A673 (cell line): Measurements from ENCODE around the gene HDAC4. TPM values are rescaled to one million over a fixed set of nuclear protein-coding genes. Genes with fewer than 3 reads are reported as not detected.

Source experiments
- BruUV-seq: library from RNA; stranded (reverse); fragments of 400-500 nt; replicated peaks from 2 replicates; lab custom pipeline; 2021; lab: Mats Ljungman, UMichigan
- CTCF ChIA-PET: fragments of 300-600 bp; sonication (Branson Sonifier 250); formaldehyde crosslinking; loops from one replicate; lab custom pipeline; 2022; ENCODE audit warnings: antibody characterized with exemption; lab: Charles Lee
- POLR2A ChIA-PET: fragments of 300-600 bp; sonication (Branson Sonifier 250); formaldehyde crosslinking; loops from one replicate; lab custom pipeline; 2022; ENCODE audit warnings: antibody characterized with exemption; ENCODE audit not compliant: low non-redundant PET; lab: Charles Lee
- DNase-seq: peaks from one replicate; pipeline ENCODE4 v3.0.0-alpha.2; 2015; ENCODE audit warnings: low spot score
- H3K27ac ChIP-seq: fragments of 200-600 bp; sonication (generic); 2 replicates; pipeline ENCODE4 v1.5.1; 2016; ENCODE audit warnings: mixed run types, low read depth, mild to moderate bottlenecking, mixed read lengths, antibody characterized with exemption, low read length; ENCODE audit not compliant: poor library complexity, severe bottlenecking
- H3K27me3 ChIP-seq: fragments of 200-600 bp; sonication (generic); replicated peaks from 2 replicates; pipeline ENCODE4 v1.6.1; 2017; ENCODE audit warnings: mixed run types, low read depth, mild to moderate bottlenecking, mixed read lengths, antibody characterized with exemption, low read length; ENCODE audit not compliant: insufficient read depth, poor library complexity
- H3K36me3 ChIP-seq: fragments of 200-600 bp; sonication (generic); 2 replicates; pipeline ENCODE4 v1.6.1; 2016; ENCODE audit warnings: mixed run types, mild to moderate bottlenecking, mixed read lengths, antibody characterized with exemption, low read length; ENCODE audit not compliant: insufficient read depth, poor library complexity, severe bottlenecking
- H3K4me1 ChIP-seq: fragments of 200-600 bp; sonication (generic); 2 replicates; pipeline ENCODE4 v1.6.1; 2017; ENCODE audit warnings: mixed run types, mild to moderate bottlenecking, mixed read lengths, antibody characterized with exemption, low read length; ENCODE audit not compliant: insufficient read depth, poor library complexity, severe bottlenecking
- H3K4me3 ChIP-seq: fragments of 200-600 bp; sonication (generic); 2 replicates; pipeline ENCODE4 v1.5.1; 2016; ENCODE audit warnings: low read depth, mixed run types, mild to moderate bottlenecking, mixed read lengths, low read length; ENCODE audit not compliant: poor library complexity, severe bottlenecking
- H3K9me3 ChIP-seq: fragments of 200-600 bp; sonication (generic); 2 replicates; pipeline ENCODE4 v1.6.1; 2016; ENCODE audit warnings: mixed run types, low read depth, mild to moderate bottlenecking, mixed read lengths, antibody characterized with exemption, low read length; ENCODE audit not compliant: poor library complexity, severe bottlenecking
- EZH2 ChIP-seq: fragments of 200-600 bp; sonication (generic); IDR thresholded peaks from 2 replicates; pipeline ENCODE4 v1.6.1; 2017; ENCODE audit warnings: borderline replicate concordance, low read depth, mild to moderate bottlenecking, mixed read lengths, antibody characterized with exemption, low read length; ENCODE audit not compliant: poor library complexity, severe bottlenecking
- intact Hi-C: fragments of 100-400 bp; cut with micrococcal nuclease; formaldehyde crosslinking; loops from one replicate; pipeline ENCODE4 v1.10.0; 2022; ENCODE audit not compliant: unreplicated experiment
- total RNA-seq: library from RNA; stranded (reverse); gene quantifications from 2 replicates; pipeline ENCODE4 v1.2.3, GENCODE V29; 2021
- TF ChIP-seq, protein P1 (sequence below): fragments of 300-800, 200-600 bp; sonication (generic); conservative IDR thresholded peaks from 2 replicates; pipeline ENCODE4 v1.5.1; 2017; ENCODE audit warnings: low read depth, mild to moderate bottlenecking, antibody characterized with exemption, low read length, moderate library complexity, mixed read lengths

Gene HDAC4
- total RNA-seq, 1 experiment from 2014 or later: 40.0 TPM

DNA sequence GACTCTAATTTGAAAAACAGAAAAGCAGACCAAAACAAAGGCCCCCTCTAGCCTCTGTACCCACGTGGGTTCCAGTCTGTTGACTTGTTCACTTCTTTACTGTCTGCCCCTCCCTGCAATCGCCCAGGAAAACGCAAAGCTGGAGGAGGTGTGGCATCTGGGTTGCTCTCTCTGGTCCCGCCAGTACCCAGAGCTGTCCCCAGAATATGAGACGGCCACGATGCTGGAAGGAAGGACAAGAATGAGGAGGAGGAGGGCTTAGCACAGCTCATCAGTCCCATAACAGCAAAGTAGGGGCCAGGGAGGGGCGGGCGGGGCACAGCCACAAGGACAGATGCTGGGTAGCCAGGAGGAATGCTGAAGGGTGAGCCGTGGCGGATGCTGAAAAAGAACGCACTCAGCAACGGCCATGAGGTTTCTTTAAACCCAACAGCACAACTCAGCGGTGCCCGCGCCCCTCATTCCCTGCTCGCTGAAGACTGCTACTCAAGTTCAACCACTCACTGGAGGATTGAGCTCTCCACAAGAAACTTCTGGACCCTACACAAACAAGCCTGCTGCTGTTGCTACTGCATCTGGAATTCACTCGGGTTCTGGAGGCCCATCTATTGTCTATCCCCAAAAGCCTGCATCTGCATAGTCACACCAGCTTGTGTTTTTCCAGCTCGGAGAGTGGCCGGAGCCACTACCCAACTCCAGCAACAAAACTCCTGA is 187.7 kb downstream of the HDAC4 start:
- intact Hi-C loops: no loop called here
- Histone ChIP-seq H3K36me3 (no peaks in the 10 kb centered on the region), H3K27me3 (no peaks in the 10 kb centered on the region), H3K9me3 (no peaks in the 10 kb centered on the region), H3K4me1 (no peaks in the 10 kb centered on the region), H3K27ac (no peak overlapping the region), H3K4me3 (no peak overlapping the region)
- no peak for DNase-seq
- no TSS peak for BruUV-seq
- POLR2A ChIA-PET: no interaction called here
- CTCF ChIA-PET: no interaction called here
- TF ChIP-seq, protein P1, sequence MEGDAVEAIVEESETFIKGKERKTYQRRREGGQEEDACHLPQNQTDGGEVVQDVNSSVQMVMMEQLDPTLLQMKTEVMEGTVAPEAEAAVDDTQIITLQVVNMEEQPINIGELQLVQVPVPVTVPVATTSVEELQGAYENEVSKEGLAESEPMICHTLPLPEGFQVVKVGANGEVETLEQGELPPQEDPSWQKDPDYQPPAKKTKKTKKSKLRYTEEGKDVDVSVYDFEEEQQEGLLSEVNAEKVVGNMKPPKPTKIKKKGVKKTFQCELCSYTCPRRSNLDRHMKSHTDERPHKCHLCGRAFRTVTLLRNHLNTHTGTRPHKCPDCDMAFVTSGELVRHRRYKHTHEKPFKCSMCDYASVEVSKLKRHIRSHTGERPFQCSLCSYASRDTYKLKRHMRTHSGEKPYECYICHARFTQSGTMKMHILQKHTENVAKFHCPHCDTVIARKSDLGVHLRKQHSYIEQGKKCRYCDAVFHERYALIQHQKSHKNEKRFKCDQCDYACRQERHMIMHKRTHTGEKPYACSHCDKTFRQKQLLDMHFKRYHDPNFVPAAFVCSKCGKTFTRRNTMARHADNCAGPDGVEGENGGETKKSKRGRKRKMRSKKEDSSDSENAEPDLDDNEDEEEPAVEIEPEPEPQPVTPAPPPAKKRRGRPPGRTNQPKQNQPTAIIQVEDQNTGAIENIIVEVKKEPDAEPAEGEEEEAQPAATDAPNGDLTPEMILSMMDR: no peak
- TF ChIP-seq EZH2: no peak

DNA sequence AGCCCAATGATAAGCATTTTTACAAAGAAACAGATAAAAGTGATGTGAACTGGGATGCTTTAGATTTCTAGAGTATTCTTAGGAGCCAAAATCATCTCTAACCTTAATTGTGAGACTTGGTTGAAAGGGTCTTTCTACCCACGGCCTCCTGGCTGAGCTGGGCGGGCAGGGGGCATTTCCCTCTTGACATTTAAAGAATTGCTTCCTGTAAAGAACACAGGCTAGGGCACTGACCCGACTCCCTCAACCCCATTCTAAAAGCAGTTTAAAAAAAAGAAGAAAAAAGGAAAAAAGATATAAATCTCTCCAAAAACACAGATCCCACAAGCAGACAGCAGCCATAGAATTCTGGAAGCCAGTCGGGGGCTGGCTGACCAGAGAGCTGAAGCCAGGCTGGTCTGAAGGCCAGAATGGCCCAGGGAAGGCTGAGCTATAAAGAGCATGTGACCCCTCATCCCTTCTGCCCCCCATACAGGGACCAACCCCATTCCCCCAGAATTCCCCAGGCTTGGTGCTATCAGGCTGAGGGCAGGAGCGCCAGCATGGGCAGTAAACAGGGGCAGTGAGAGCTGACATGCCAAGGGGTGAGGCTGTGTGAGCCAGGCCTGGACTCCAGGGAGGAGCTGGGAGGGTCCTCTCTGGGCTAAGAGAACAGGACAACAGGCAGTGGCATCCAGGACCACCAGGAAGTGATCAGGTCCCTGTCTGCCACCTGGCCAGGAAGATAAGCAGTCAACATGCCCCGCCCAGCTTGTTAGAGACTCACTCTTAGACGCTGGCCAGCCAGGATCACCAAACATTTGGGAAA is 188.5 kb downstream of the HDAC4 start:
- no peak for TF ChIP-seq EZH2
- TF ChIP-seq, protein P1: no peak
- no peak overlapping the region for H3K4me3 ChIP-seq
- H3K36me3 ChIP-seq: no peaks in the 10 kb centered on the region
- no peak for DNase-seq
- ChIA-PET CTCF (no interaction called here), POLR2A (no interaction called here)
- no peak overlapping the region for H3K27ac ChIP-seq
- no TSS peak for BruUV-seq
- H3K9me3 ChIP-seq: no peaks in the 10 kb centered on the region
- intact Hi-C loops: no loop called here
- no peaks in the 10 kb centered on the region for H3K27me3 ChIP-seq
- no peaks in the 10 kb centered on the region for H3K4me1 ChIP-seq

DNA sequence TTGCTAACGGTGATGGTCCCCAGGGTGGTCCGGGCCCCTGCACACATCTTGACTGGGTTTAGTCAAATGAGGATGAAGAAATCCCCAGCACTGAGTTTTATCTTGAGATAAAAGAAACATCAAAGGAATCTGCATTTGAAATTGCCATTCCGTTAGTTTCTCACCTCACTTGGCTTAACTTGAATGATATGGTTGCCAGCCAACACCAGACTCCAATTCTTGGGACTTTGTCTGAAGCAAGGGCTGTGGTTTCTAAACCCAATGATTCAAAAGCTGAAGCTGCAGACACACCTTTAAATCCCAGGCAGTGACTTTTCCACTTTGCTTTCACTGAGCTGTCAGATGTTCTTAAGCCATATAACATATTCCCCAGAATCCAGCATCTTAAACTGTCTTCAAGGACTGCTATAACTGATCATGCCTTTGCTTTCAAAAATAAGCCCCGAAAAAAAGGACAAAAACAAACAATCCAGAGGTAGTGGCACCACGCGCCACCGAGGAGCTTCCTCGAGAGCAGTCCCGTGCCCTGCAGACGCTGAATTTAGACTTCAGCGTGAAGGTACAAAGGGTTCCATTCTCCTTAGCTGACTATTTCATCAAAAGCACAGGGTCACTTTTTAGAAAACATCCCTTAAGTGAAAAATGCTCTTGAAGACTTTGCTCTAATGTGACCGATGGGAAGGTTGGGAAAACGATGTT is 189.3 kb downstream of the HDAC4 start:
- CTCF ChIA-PET: no interaction called here

More for the DNA sequence above, 189.3 kb downstream of the HDAC4 start:
- POLR2A ChIA-PET: no interaction called here
- no TSS peak for BruUV-seq
- TF ChIP-seq, protein P1: no peak
- TF ChIP-seq EZH2: no peak
- Histone ChIP-seq H3K4me3 (no peak overlapping the region), H3K36me3 (no peaks in the 10 kb centered on the region), H3K9me3 (no peaks in the 10 kb centered on the region), H3K4me1 (no peaks in the 10 kb centered on the region), H3K27ac (no peak overlapping the region), H3K27me3 (no peaks in the 10 kb centered on the region)
- DNase-seq: no peak
- intact Hi-C loops: no loop called here
